Amygdala (tissue), 56 donors: ENCODE measurements around the gene TRIM10.
"Not testable (repeated sequence)": the region's sequence is repeated elsewhere in the genome, so short reads cannot be mapped to it uniquely, and the experiment has no call there.

Experiments
- DNase-seq, 56 donors: peaks; one replicate each; lab custom pipeline; 2025; lab: John Stamatoyannopoulos, UW

Gene TRIM10

GRCh38 chr6:30155520-30156261 lies 5.3 kb downstream of the TRIM10 start:
- no peak for DNase-seq

GRCh38 chr6:30154709-30155519 lies 6.1 kb downstream of the TRIM10 start:
- DNase-seq = no peak

- no peak for DNase-seq
These were observed 7.0 kb downstream of the TRIM10 start for GRCh38 chr6:30154061-30154460.

GRCh38 chr6:30152910-30153610 lies 8.0 kb downstream of the TRIM10 start:
- no peak for DNase-seq

GRCh38 chr6:30152016-30152673 lies 8.9 kb downstream of the TRIM10 start:
- no peak for DNase-seq

- DNase-seq = no peak
These were observed 9.4 kb downstream of the TRIM10 start for GRCh38 chr6:30151580-30151979.

GRCh38 chr6:30150671-30151395 lies 10.2 kb downstream of the TRIM10 start:
- DNase-seq = no peak

GRCh38 chr6:30149858-30150550 lies 11.0 kb downstream of the TRIM10 start:
- no peak for DNase-seq

GRCh38 chr6:30149234-30149633 lies 11.8 kb downstream of the TRIM10 start:
- DNase-seq = no peak

- no peak for DNase-seq
These were observed 13.9 kb downstream of the TRIM10 start for GRCh38 chr6:30147096-30147495.

- DNase-seq = no peak
These were observed 15.2 kb downstream of the TRIM10 start for GRCh38 chr6:30145818-30146217.

- DNase-seq = no peak
These were observed 16.2 kb downstream of the TRIM10 start for GRCh38 chr6:30144811-30145210.

GRCh38 chr6:30143780-30144179 lies 17.2 kb downstream of the TRIM10 start:
- no peak for DNase-seq

GRCh38 chr6:30142665-30143064 lies 18.3 kb downstream of the TRIM10 start:
- no peak for DNase-seq

GRCh38 chr6:30140240-30140639 lies 20.8 kb downstream of the TRIM10 start:
- DNase-seq = not testable (repeated sequence)

- DNase-seq = no peak
These were observed 24.3 kb downstream of the TRIM10 start for GRCh38 chr6:30136570-30137286.

GRCh38 chr6:30135757-30136156 lies 25.3 kb downstream of the TRIM10 start, which contains the start of gene TRIM40:
TRIM40 (plus strand) TSS chr6:30136140; CDS start chr6:30137037, 897 bp downstream.
- no peak for DNase-seq

GRCh38 chr6:30135147-30135546 lies 25.9 kb downstream of the TRIM10 start:
- no peak for DNase-seq
